Nucleus accumbens (tissue), 56 donors: Measurements from ENCODE around the gene TUBA1C.
"Not testable (repeated sequence)": the region's sequence is repeated elsewhere in the genome, so short reads cannot be mapped to it uniquely, and the experiment has no call there.

Source experiments
- DNase-seq, 56 donors: peaks; one replicate each; lab custom pipeline; 2025; lab: John Stamatoyannopoulos, UW

The TUBA1C gene

GRCh38 chr12:49301760-49302159 is 36.9 kb downstream of the TUBA1C start:
- no peak for DNase-seq

GRCh38 chr12:49304161-49304560 is 39.3 kb downstream of the TUBA1C start:
- DNase-seq, result no peak

- DNase-seq, result no peak
Measured at GRCh38 chr12:49305762-49306510, 41.1 kb downstream of the TUBA1C start.

- DNase-seq, result no peak
Measured at GRCh38 chr12:49309386-49309785, 44.5 kb downstream of the TUBA1C start.

- DNase-seq, result not testable (repeated sequence)
Measured at GRCh38 chr12:49310451-49311000, 45.6 kb downstream of the TUBA1C start.

GRCh38 chr12:49314811-49315210 is 49.9 kb downstream of the TUBA1C start:
- DNase-seq, result no peak

- not testable (repeated sequence) for DNase-seq
Measured at GRCh38 chr12:49317118-49317517, 52.2 kb downstream of the TUBA1C start.

- DNase-seq, result not testable (repeated sequence)
Measured at GRCh38 chr12:49320411-49321103, 55.7 kb downstream of the TUBA1C start.

GRCh38 chr12:49322367-49322707 is 57.5 kb downstream of the TUBA1C start:
- DNase-seq, result no peak

- peak; percentile 67 to 99 (median 96) for DNase-seq
Measured at GRCh38 chr12:49322708-49323523, 58.0 kb downstream of the TUBA1C start, which contains the start of gene TROAP. Gene TROAP (plus strand): TSS chr12:49323255. CDS start chr12:49323609, 354 bp downstream.

GRCh38 chr12:49323524-49324097 is 58.7 kb downstream of the TUBA1C start:
- DNase-seq, result no peak
